ENCODE measurements around the gene NOVA2. TPM values are rescaled to one million over a fixed set of nuclear protein-coding genes. Genes with fewer than 3 reads are reported as not detected.

The NOVA2 gene
- total RNA-seq, 4 donors from 2014 or later = 0.41 to 2.2 (median 1.00) TPM; not detected in 1

DNA sequence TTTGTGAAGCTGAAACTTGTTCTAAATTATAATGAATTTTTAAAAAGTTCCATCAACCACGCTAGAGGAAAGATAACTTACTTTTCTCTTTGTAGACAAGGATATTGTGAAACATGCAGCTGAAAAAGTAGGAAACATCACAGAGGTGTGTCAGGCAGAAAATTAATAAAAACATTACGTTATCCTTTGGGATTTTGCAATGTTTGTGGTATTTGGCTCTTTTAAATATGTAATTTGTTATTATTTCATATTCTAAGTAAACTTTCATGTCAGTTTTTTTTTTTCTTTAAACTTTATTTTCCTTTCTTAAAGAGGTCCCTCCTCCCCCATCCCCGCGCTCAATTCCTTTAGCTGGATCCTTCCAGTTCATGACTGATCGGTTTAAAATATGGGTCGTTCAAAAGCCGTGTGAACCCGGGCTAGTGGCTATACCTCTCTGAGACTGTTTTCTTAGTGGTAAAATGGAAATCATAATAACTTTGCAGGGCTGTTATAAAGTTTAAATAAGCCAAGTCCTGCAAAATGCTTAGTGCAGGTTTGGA, 20.9 kb upstream of the NOVA2 start:
- Histone ChIP-seq H3K36me3 (no peaks in the 10 kb centered on the region), H3K9me3 (no peaks in the 10 kb centered on the region), H3K27ac (peak overlapping the region; percentile 9 to 92 (median 38)), H3K4me3 (peak overlapping the region; percentile 5 to 71 (median 34)), H3K27me3 (peaks cover 12% of the 10 kb centered on the region), H3K4me1 (peaks cover 5 to 14% (median 8%) of the 10 kb centered on the region in 4 donors)
- DNase-seq = no peak
- WGBS, 2 donors (ENCODE audit: low coverage in 1 of 2) = 5 to 8% methylated on average over 7 to 8 of the region's 8 CpGs
- intact Hi-C loops (cut with DNase I; ENCODE audit: low total_unique reads) (no loop called here), in situ Hi-C loops (cut with MboI; ENCODE audit: low pct_ligation_motif_present in 1 of 4, low pct_unique_long_range_greater_than_20kb in 1 of 4, low sequenced_read_pairs in 3 of 4) (no loop called here)
- TF ChIP-seq POLR2A (IDR thresholded peaks at IDR 0.05) (no peak), EP300 (IDR thresholded peaks at IDR 0.05; ENCODE audit: low read depth) (no peak), POLR2AphosphoS5 (IDR thresholded peaks at IDR 0.05) (no peak)
- TF ChIP-seq, protein P1, sequence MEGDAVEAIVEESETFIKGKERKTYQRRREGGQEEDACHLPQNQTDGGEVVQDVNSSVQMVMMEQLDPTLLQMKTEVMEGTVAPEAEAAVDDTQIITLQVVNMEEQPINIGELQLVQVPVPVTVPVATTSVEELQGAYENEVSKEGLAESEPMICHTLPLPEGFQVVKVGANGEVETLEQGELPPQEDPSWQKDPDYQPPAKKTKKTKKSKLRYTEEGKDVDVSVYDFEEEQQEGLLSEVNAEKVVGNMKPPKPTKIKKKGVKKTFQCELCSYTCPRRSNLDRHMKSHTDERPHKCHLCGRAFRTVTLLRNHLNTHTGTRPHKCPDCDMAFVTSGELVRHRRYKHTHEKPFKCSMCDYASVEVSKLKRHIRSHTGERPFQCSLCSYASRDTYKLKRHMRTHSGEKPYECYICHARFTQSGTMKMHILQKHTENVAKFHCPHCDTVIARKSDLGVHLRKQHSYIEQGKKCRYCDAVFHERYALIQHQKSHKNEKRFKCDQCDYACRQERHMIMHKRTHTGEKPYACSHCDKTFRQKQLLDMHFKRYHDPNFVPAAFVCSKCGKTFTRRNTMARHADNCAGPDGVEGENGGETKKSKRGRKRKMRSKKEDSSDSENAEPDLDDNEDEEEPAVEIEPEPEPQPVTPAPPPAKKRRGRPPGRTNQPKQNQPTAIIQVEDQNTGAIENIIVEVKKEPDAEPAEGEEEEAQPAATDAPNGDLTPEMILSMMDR (IDR thresholded peaks at IDR 0.05) = no peak

DNA sequence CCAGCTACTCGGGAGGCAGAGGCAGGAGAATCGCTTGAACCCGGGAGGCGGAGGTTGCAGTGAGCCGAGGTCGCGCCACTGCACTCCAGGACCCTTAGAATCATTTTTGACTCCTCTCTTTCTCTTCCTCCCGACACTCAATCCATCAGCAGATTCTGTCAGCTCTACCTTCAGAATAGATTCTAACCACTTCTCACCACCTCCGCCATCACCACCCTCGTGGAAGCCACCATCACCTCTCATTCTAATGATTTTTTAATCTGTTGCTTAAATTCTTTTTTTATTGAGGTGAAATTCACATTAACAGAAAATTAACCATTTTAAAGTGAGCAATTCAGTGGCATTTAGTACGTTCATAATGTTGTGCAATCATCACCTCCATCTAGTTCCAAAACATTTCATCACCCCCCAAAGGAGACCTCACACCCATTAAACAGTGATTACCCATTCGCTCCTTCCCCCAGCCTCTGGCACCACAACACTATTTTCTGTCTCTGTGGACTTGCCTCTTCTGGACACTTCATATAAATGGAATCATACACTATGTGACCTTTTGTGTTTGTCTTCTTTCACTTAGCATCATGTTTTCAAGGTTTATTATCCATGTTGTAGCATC, 16.6 kb upstream of the NOVA2 start:
- Histone ChIP-seq H3K4me3 (no peak overlapping the region), H3K27ac (no peak overlapping the region), H3K4me1 (peaks cover 0 to 5% (median 3%) of the 10 kb centered on the region in 4 donors), H3K36me3 (no peaks in the 10 kb centered on the region), H3K27me3 (peaks cover 17% of the 10 kb centered on the region), H3K9me3 (no peaks in the 10 kb centered on the region)
- DNase-seq = no peak
- WGBS, 2 donors (ENCODE audit: low coverage in 1 of 2) = 81 to 87% methylated on average over 5 to 12 of the region's 12 CpGs
- TF ChIP-seq POLR2A (IDR thresholded peaks at IDR 0.05) (no peak), POLR2AphosphoS5 (IDR thresholded peaks at IDR 0.05) (no peak), EP300 (IDR thresholded peaks at IDR 0.05; ENCODE audit: low read depth) (no peak)
- TF ChIP-seq, protein P1 (IDR thresholded peaks at IDR 0.05) = no peak
- intact Hi-C loops (cut with DNase I; ENCODE audit: low total_unique reads) (no loop called here), in situ Hi-C loops (cut with MboI; ENCODE audit: low pct_ligation_motif_present in 1 of 4, low pct_unique_long_range_greater_than_20kb in 1 of 4, low sequenced_read_pairs in 3 of 4) (no loop called here)

DNA sequence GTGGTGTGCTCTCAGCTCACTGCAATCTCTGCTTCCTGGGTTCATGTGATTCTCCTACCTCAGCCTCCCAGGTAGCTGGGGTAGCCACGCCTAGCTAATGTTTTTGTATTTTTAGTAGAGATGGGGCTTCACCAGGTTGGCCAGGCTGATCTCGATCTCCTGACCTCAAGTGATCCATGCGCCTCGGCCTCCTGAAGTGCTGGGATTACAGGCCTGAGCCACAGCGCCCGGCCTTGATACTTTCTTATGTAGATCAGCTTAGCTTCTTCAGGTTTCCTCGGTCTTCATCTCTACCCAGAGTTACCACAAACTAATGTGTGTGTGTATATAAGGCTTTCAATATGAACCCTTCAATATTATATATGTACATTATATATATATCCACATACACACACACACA, 11.7 kb upstream of the NOVA2 start:
- no peak for DNase-seq
- WGBS, 2 donors (ENCODE audit: low coverage in 1 of 2) = 80 to 91% methylated on average over 1 to 7 of the region's 7 CpGs

DNA sequence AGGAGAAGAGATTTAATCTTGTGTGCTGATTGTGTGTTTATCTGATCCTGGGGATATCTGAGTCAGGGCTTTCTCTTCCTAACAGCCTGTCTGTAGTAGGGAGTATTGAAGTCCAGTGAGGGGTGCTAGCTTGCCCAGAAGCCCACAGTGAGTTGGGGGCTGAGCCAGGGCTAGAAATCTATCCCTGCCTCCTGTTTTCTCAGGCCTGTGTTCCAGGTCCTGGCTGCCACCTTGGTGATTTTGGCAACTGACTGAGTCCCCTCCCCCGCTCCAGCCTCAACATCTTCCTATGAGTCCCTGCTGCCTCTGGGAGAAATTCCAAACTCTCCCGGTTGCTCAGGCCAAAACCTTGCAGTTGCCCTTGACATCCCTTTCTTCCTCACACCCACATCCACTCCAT, 7.7 kb upstream of the NOVA2 start:
- peaks cover 23% of the 10 kb centered on the region for H3K27me3 ChIP-seq
- no peak overlapping the region for H3K4me3 ChIP-seq
- H3K36me3 ChIP-seq = no peaks in the 10 kb centered on the region
- no peak for DNase-seq
- H3K9me3 ChIP-seq = no peaks in the 10 kb centered on the region
- 46% methylated on average over 2 of the region's 2 CpGs; no CpG with 5 or more reads in 1 of the 2 donors for WGBS, 2 donors (ENCODE audit: low coverage in 1 of 2)
- H3K4me1 ChIP-seq = no peaks in the 10 kb centered on the region
- in situ Hi-C loops (cut with MboI; ENCODE audit: low pct_ligation_motif_present in 1 of 4, low pct_unique_long_range_greater_than_20kb in 1 of 4, low sequenced_read_pairs in 3 of 4) = no loop called here
- intact Hi-C loops (cut with DNase I; ENCODE audit: low total_unique reads) = no loop called here
- TF ChIP-seq, protein P1 (IDR thresholded peaks at IDR 0.05) = no peak
- TF ChIP-seq EP300 (IDR thresholded peaks at IDR 0.05; ENCODE audit: low read depth) = no peak
- no peak for TF ChIP-seq POLR2AphosphoS5 (IDR thresholded peaks at IDR 0.05)
- no peak for TF ChIP-seq POLR2A (IDR thresholded peaks at IDR 0.05)
- H3K27ac ChIP-seq = no peak overlapping the region

More for the DNA sequence above, 11.7 kb upstream of the NOVA2 start:
- Histone ChIP-seq H3K36me3 (no peaks in the 10 kb centered on the region), H3K27ac (no peak overlapping the region), H3K4me3 (no peak overlapping the region), H3K4me1 (no peaks in the 10 kb centered on the region), H3K27me3 (peaks cover 27% of the 10 kb centered on the region), H3K9me3 (no peaks in the 10 kb centered on the region)
- TF ChIP-seq, protein P1 (IDR thresholded peaks at IDR 0.05) = no peak
- TF ChIP-seq POLR2AphosphoS5 (IDR thresholded peaks at IDR 0.05) (no peak), EP300 (IDR thresholded peaks at IDR 0.05; ENCODE audit: low read depth) (no peak), POLR2A (IDR thresholded peaks at IDR 0.05) (no peak)
- intact Hi-C loops (cut with DNase I; ENCODE audit: low total_unique reads) = no loop called here
- in situ Hi-C loops (cut with MboI; ENCODE audit: low pct_ligation_motif_present in 1 of 4, low pct_unique_long_range_greater_than_20kb in 1 of 4, low sequenced_read_pairs in 3 of 4) = no loop called here

Data from transverse colon (tissue), 4 donors.